Gastroesophageal sphincter (tissue), 4 donors: ENCODE data around the gene CCDC150. TPM values are rescaled to one million over a fixed set of nuclear protein-coding genes. Genes with fewer than 3 reads are reported as not detected.

Experiments used
- ATAC-seq: fragments of 150-250 bp; one replicate; pipeline ENCODE4 v1.9.1; 2016; ENCODE audit warnings: mild to moderate bottlenecking, moderate library complexity
- H3K27ac ChIP-seq, 4 donors: fragments of 200-600 bp; sonication (generic) in 3 of 4; 1 replicate in 3 of 4; 2 replicates in 1 of 4; pipeline ENCODE4 v1.5.1; 2016 to 2019
- H3K27me3 ChIP-seq: fragments of 200-600 bp; sonication (generic); one replicate; pipeline ENCODE4 v1.5.1; 2019
- H3K36me3 ChIP-seq, 2 donors: fragments of 200-600 bp; sonication (generic); one replicate each; pipeline ENCODE4 v1.5.1; 2019; ENCODE audit warnings: control low read depth in 1 of 2
- H3K4me1 ChIP-seq, 3 donors: fragments of 200-600 bp; sonication (generic); 1 replicate in 2 of 3; 2 replicates in 1 of 3; pipeline ENCODE4 v1.5.1; 2016 to 2019; ENCODE audit warnings: control low read depth in 2 of 3
- H3K4me3 ChIP-seq, 2 donors: fragments of 200-600 bp; sonication (generic); one replicate each; pipeline ENCODE4 v1.5.1; 2019; ENCODE audit warnings: mild to moderate bottlenecking in 1 of 2, moderate library complexity in 1 of 2
- H3K9me3 ChIP-seq, 3 donors: fragments of 200-600 bp; sonication (generic); one replicate each; pipeline ENCODE4 v1.5.1; 2017 to 2019; ENCODE audit warnings: control low read depth in 2 of 3
- CTCF ChIP-seq, 4 experiments: fragments of 200-600 bp in 2 of 4; fragments of 450-650 bp in 2 of 4; sonication (generic) in 1 of 4; IDR thresholded peaks; one replicate each; pipeline ENCODE4 v1.5.1; 2017 to 2019; ENCODE audit warnings: antibody characterized with exemption in 4 of 4, mild to moderate bottlenecking in 2 of 4, moderate library complexity in 2 of 4
- EP300 ChIP-seq: sonication (generic); formaldehyde crosslinking; IDR thresholded peaks from one replicate; pipeline ENCODE4 v1.6.1; 2017; ENCODE audit warnings: antibody characterized with exemption, mild to moderate bottlenecking
- POLR2A ChIP-seq, 2 donors: fragments of 450-650 bp; IDR thresholded peaks; one replicate each; pipeline ENCODE4 v1.6.1; 2017; ENCODE audit warnings: antibody characterized with exemption in 2 of 2, mild to moderate bottlenecking in 2 of 2, moderate library complexity in 1 of 2
- POLR2AphosphoS5 ChIP-seq: sonication (generic); formaldehyde crosslinking; IDR thresholded peaks from one replicate; pipeline ENCODE4 v1.6.1; 2017; ENCODE audit warnings: antibody characterized with exemption
- WGBS, 2 donors: methylation state at CpG; one replicate each; pipeline ENCODE4 v1.1.5; 2018; ENCODE audit warnings: low coverage in 1 of 2; 5-methylcytosine and 5-hydroxymethylcytosine counted together
- total RNA-seq, 4 donors: library from RNA; depleted of rRNA; stranded (reverse); fragments of >200 nt; gene quantifications; one replicate each; pipeline ENCODE4 v1.1.0, GENCODE V29; 2016

The CCDC150 gene
- total RNA-seq, 4 donors from 2014 or later, result 1.0 to 2.6 TPM; not detected in 2

GRCh38 chr2:196750291-196750923, 110.9 kb downstream of the CCDC150 start:
- TF ChIP-seq CTCF (IDR thresholded peaks at IDR 0.05) (no peak), POLR2A (IDR thresholded peaks at IDR 0.05) (no peak), EP300 (no peak), POLR2AphosphoS5 (no peak)
- Histone ChIP-seq H3K4me3 (no peak overlapping the region), H3K27ac (no peak overlapping the region), H3K4me1 (no peaks in the 10 kb centered on the region), H3K27me3 (no peaks in the 10 kb centered on the region), H3K36me3 (no peaks in the 10 kb centered on the region), H3K9me3 (peaks cover 0 to 21% (median 0%) of the 10 kb centered on the region in 3 donors)
- WGBS, 2 donors, result 100% methylated on average over 1 to 4 of the region's 4 CpGs
- ATAC-seq, result no peak

GRCh38 chr2:196750977-196751631, 111.6 kb downstream of the CCDC150 start:
- WGBS, 2 donors, result 28 to 52% methylated on average over 8 of the region's 8 CpGs
- peak; percentile 57 for ATAC-seq
- TF ChIP-seq CTCF (IDR thresholded peaks at IDR 0.05) (peak; percentile 32 to 66 (median 36)), EP300 (no peak)
- Histone ChIP-seq H3K9me3 (peaks cover 0 to 28% (median 0%) of the 10 kb centered on the region in 3 donors), H3K4me3 (no peak overlapping the region), H3K36me3 (no peaks in the 10 kb centered on the region), H3K27ac (no peak overlapping the region), H3K4me1 (no peaks in the 10 kb centered on the region), H3K27me3 (no peaks in the 10 kb centered on the region)

- Histone ChIP-seq H3K36me3 (peaks cover 0 to 18% of the 10 kb centered on the region in 2 donors), H3K4me1 (no peaks in the 10 kb centered on the region)
- ATAC-seq, result no peak
Measured at GRCh38 chr2:196758474-196759377, 119.2 kb downstream of the CCDC150 start.

GRCh38 chr2:196759378-196759706, 119.8 kb downstream of the CCDC150 start:
- no peak for ATAC-seq
- H3K36me3 ChIP-seq, result peaks cover 0 to 24% of the 10 kb centered on the region in 2 donors
- H3K9me3 ChIP-seq, result peaks cover 0 to 22% (median 0%) of the 10 kb centered on the region in 3 donors
- no peaks in the 10 kb centered on the region for H3K4me1 ChIP-seq
- H3K27me3 ChIP-seq, result no peaks in the 10 kb centered on the region
- H3K27ac ChIP-seq, result no peak overlapping the region
- TF ChIP-seq EP300, result no peak
- TF ChIP-seq POLR2AphosphoS5, result no peak
- TF ChIP-seq POLR2A (IDR thresholded peaks at IDR 0.05), result no peak
- H3K4me3 ChIP-seq, result no peak overlapping the region
- 17 to 44% methylated on average over 1 to 5 of the region's 5 CpGs for WGBS, 2 donors

More at GRCh38 chr2:196758474-196759377, 119.2 kb downstream of the CCDC150 start:
- no peak for TF ChIP-seq EP300
- TF ChIP-seq CTCF (IDR thresholded peaks at IDR 0.05), result no peak
- no peak for TF ChIP-seq POLR2A (IDR thresholded peaks at IDR 0.05)
- TF ChIP-seq POLR2AphosphoS5, result no peak
- no peak overlapping the region for H3K27ac ChIP-seq
- 36 to 63% methylated on average over 2 to 3 of the region's 3 CpGs for WGBS, 2 donors
- H3K9me3 ChIP-seq, result peaks cover 0 to 29% (median 0%) of the 10 kb centered on the region in 3 donors
- H3K4me3 ChIP-seq, result no peak overlapping the region
- H3K27me3 ChIP-seq, result no peaks in the 10 kb centered on the region

- TF ChIP-seq POLR2A (IDR thresholded peaks at IDR 0.05) (no peak), POLR2AphosphoS5 (no peak), CTCF (IDR thresholded peaks at IDR 0.05) (no peak), EP300 (no peak)
- H3K36me3 ChIP-seq, result peaks cover 0 to 98% of the 10 kb centered on the region in 2 donors
- no peak overlapping the region for H3K27ac ChIP-seq
- no peaks in the 10 kb centered on the region for H3K9me3 ChIP-seq
- no peak for ATAC-seq
- 86 to 94% methylated on average over 1 of the region's 1 CpG for WGBS, 2 donors
- no peak overlapping the region for H3K4me3 ChIP-seq
- H3K27me3 ChIP-seq, result no peaks in the 10 kb centered on the region
- H3K4me1 ChIP-seq, result no peaks in the 10 kb centered on the region
Measured at GRCh38 chr2:196767101-196767500, 127.6 kb downstream of the CCDC150 start.
